Nephron progenitor cell (in vitro differentiated cells): ENCODE results near the gene HYAL3.
"Not testable (repeated sequence)": the region's sequence is repeated elsewhere in the genome, so short reads cannot be mapped to it uniquely, and the experiment has no call there.

ENCODE experiments used
- DNase-seq: peaks from one replicate; pipeline ENCODE4 v3.0.0; 2021
- H3K27ac Mint-ChIP-seq: 2 replicates; pipeline ENCODE4 v1.8.0; 2021; ENCODE audit warnings: mild to moderate bottlenecking, moderate library complexity, mixed read lengths
- H3K27me3 Mint-ChIP-seq: 2 replicates; pipeline ENCODE4 v1.8.0; 2021; ENCODE audit warnings: mild to moderate bottlenecking, low read depth, mixed read lengths; ENCODE audit not compliant: poor library complexity
- H3K36me3 Mint-ChIP-seq: 2 replicates; pipeline ENCODE4 v1.8.0; 2021; ENCODE audit warnings: low read depth, mixed read lengths
- H3K4me1 Mint-ChIP-seq: 2 replicates; pipeline ENCODE4 v1.8.0; 2021; ENCODE audit warnings: mixed read lengths
- H3K4me3 Mint-ChIP-seq: 2 replicates; pipeline ENCODE4 v1.8.0; 2021; ENCODE audit warnings: mild to moderate bottlenecking, moderate library complexity, mixed read lengths
- H3K9me3 Mint-ChIP-seq: 2 replicates; pipeline ENCODE4 v1.8.0; 2021; ENCODE audit warnings: mild to moderate bottlenecking, moderate library complexity, mixed read lengths
- TF ChIP-seq, protein P1 (sequence below): fragments of 200-600 bp; sonication (generic); IDR thresholded peaks from 2 replicates; pipeline ENCODE4 v1.5.0; 2021; ENCODE audit warnings: antibody characterized with exemption

HYAL3 gene

DNA sequence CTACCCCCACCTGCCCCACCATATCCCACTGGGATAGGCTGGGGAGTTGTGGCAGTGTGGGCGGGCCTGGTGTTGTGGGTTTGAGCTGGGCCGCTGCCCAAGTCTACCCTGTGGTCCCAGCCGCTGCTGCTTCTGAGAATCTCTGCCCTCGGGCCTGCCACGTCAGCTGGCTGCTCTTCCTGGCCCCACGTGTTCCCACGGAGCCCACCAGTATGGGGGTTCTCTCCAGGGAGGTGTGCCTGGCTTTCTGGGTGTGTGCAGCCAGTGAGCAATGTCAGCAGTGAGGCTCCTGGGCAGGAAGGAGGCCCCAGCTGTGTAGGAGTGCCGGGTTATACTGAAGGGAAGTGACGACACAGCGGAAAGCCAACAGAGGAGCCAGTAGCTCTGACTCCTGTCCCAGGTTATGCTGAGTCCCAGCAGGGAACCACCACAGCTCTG lies 52.7 kb downstream of the HYAL3 start:
- TF ChIP-seq, protein P1, sequence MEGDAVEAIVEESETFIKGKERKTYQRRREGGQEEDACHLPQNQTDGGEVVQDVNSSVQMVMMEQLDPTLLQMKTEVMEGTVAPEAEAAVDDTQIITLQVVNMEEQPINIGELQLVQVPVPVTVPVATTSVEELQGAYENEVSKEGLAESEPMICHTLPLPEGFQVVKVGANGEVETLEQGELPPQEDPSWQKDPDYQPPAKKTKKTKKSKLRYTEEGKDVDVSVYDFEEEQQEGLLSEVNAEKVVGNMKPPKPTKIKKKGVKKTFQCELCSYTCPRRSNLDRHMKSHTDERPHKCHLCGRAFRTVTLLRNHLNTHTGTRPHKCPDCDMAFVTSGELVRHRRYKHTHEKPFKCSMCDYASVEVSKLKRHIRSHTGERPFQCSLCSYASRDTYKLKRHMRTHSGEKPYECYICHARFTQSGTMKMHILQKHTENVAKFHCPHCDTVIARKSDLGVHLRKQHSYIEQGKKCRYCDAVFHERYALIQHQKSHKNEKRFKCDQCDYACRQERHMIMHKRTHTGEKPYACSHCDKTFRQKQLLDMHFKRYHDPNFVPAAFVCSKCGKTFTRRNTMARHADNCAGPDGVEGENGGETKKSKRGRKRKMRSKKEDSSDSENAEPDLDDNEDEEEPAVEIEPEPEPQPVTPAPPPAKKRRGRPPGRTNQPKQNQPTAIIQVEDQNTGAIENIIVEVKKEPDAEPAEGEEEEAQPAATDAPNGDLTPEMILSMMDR: peak; percentile 36
- H3K4me3 Mint-ChIP-seq: peak overlapping the region; percentile 48
- peak overlapping the region; percentile 99 for H3K27ac Mint-ChIP-seq
- peaks cover 4% of the 10 kb centered on the region for H3K36me3 Mint-ChIP-seq
- H3K27me3 Mint-ChIP-seq: no peaks in the 10 kb centered on the region
- no peak for DNase-seq
- H3K9me3 Mint-ChIP-seq: no peaks in the 10 kb centered on the region
- peaks cover 63% of the 10 kb centered on the region for H3K4me1 Mint-ChIP-seq

DNA sequence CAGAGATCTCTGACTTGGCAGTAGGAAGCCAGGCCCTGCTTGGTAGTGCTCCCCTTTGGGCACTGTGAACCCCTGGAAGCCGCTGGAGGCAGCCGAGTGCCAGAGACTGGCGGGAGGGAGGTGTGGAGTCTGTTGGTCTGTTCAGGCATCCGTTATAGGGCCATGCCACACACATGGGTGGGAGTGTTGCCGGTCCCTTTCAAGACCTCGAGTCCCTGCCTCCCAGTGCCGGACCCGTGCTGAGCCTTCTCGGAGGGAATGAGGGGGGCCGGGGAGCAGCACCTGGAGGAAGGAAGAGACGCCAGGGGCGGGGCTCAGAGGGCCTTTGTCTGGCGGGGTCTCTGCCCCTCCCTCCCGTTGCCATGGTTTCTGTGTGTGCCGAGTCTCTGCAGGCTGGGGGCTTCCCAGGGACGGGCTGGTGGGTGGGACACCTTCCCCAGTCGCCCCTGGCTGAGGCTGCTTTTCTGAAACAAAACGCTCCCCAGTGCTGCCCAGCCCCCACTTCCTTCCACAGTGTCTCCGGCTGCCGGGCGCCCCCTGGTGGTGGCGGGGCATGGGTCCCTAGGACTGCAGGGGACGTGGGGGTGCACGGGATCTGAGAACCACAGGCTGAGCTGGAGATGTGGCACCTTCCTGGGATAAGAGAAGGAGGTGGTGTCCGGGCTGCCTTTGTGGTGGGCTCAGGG lies 53.2 kb downstream of the HYAL3 start:
- Mint-ChIP-seq H3K27ac (peak overlapping the region; percentile 99), H3K9me3 (no peaks in the 10 kb centered on the region), H3K36me3 (peaks cover 4% of the 10 kb centered on the region), H3K4me3 (peak overlapping the region; percentile 48), H3K4me1 (peaks cover 64% of the 10 kb centered on the region), H3K27me3 (no peaks in the 10 kb centered on the region)
- DNase-seq: peak; percentile 99
- TF ChIP-seq, protein P1: peak; percentile 99

- Mint-ChIP-seq H3K4me3 (peak overlapping the region; percentile 25), H3K27me3 (no peaks in the 10 kb centered on the region), H3K36me3 (peaks cover 4% of the 10 kb centered on the region), H3K4me1 (peaks cover 64% of the 10 kb centered on the region), H3K9me3 (no peaks in the 10 kb centered on the region), H3K27ac (peak overlapping the region; percentile 99)
- no peak for DNase-seq
- TF ChIP-seq, protein P1: no peak
Observed at GRCh38 chr3:50245251-50245745, 53.9 kb downstream of the HYAL3 start.

DNA sequence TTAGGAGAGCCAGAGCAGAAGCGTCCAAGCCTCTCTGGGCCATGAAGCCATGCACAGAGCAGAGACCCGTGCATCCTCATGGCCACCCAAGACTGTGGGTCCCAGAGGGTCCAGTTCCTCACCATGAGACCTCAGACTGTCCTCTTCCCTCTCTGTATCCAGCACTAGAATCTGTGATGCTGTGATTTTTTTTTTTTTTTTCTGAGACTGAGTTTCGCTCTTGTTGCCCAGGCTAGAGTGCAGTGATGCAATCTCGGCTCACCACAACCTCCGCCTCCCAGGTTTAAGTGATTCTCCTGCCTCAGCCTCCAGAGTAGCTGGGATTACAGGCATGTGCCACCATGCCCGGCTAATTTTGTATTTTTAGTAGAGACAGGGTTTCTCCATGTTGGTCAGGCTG lies 54.4 kb downstream of the HYAL3 start:
- DNase-seq, H3K27me3 Mint-ChIP-seq, H3K9me3 Mint-ChIP-seq, H3K36me3 Mint-ChIP-seq: not testable (repeated sequence)
- Mint-ChIP-seq H3K27ac (peak overlapping the region; percentile 99), H3K4me1 (peaks cover 65% of the 10 kb centered on the region), H3K4me3 (peak overlapping the region; percentile 25)

DNA sequence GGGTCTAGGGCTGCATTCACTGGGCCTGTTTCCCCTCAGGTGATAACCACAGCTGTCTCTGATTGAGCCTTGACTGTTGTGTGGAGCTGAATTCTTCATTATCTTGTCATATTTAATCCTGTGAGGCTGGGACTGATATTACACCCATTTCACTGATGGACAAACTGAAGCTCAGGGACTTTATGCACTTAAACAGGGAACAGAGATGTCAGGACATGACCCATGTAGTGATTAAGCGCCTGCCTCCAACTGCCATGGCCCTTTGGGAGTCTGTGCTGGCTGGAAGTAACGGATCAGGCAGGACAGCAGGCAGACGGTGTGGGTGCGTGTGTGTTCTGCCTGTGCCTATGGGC lies 55.7 kb downstream of the HYAL3 start:
- Mint-ChIP-seq H3K4me3 (no peak overlapping the region), H3K9me3 (no peaks in the 10 kb centered on the region), H3K27ac (no peak overlapping the region), H3K4me1 (peaks cover 76% of the 10 kb centered on the region), H3K36me3 (peaks cover 4% of the 10 kb centered on the region), H3K27me3 (no peaks in the 10 kb centered on the region)
- TF ChIP-seq, protein P1: no peak
- no peak for DNase-seq

DNA sequence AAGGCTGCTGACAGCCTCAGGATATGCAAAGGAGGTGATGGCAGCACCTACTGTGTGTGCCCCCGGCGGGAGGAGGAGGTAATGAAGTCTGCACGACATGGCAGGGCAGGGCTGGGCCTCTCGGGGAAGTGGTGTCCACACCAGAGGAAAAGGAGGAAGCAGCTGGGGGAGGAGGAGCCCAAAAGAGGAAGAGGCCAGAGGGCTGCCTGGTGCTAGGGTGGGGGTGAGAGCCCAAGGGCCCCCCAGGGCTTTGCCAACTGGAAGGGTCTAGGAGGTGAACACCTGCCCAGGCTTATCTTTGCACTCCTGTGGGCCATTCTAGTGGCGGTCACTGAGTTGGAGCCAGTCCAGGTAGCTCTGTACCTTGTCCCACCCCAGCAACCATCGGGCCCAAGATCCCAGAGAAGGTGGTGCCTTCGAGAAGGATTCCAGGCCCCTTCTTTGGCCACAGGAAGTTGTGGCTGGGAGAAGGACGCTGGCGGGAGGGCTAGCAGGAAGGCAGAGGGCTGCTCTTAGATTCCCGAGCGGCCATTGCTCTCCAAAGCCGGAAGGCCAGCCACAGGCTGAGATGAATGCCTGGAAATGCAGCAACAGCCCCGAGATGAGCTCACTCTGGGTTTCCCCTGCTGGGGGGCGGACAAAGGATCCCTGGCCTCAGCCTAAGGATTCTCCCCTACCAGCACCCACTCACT lies 56.2 kb downstream of the HYAL3 start:
- no peak overlapping the region for H3K4me3 Mint-ChIP-seq
- H3K9me3 Mint-ChIP-seq: no peaks in the 10 kb centered on the region
- H3K27me3 Mint-ChIP-seq: no peaks in the 10 kb centered on the region
- DNase-seq: no peak
- H3K4me1 Mint-ChIP-seq: peaks cover 78% of the 10 kb centered on the region
- peaks cover 4% of the 10 kb centered on the region for H3K36me3 Mint-ChIP-seq
- H3K27ac Mint-ChIP-seq: peak overlapping the region; percentile 72
- TF ChIP-seq, protein P1: no peak
